GM12892 (cell line): ENCODE measurements around the gene TLE3.

ENCODE experiments used
- POLR2A ChIP-seq: IDR thresholded peaks from 2 replicates; pipeline ENCODE4 v1.6.1; 2011; ENCODE audit warnings: low read depth, low read length, control low read depth
- POLR2AphosphoS5 ChIP-seq: IDR thresholded peaks from 2 replicates; pipeline ENCODE4 v1.6.1; 2011; ENCODE audit warnings: low read depth, low read length, control low read depth
- TAF1 ChIP-seq: IDR thresholded peaks from 2 replicates; pipeline ENCODE4 v1.6.1; 2011; ENCODE audit warnings: low read depth, mild to moderate bottlenecking, control low read depth, low read length, borderline replicate concordance

GRCh38 chr15:70093481-70094319, 4.0 kb downstream of the TLE3 start:
- TF ChIP-seq POLR2AphosphoS5 (no peak), POLR2A (no peak), TAF1 (no peak)
